ENCODE results near the gene C18orf63. TPM values are rescaled to one million over a fixed set of nuclear protein-coding genes. Genes with fewer than 3 reads are reported as not detected.

C18orf63 gene
- polyA plus RNA-seq, 1 donor (not counting 4 experiments of a cell fraction or from before 2014, with no cell fraction given): not detected

GRCh38 chr18:74283646-74284045 is 32.0 kb upstream of the C18orf63 start:
- no peaks in the 10 kb centered on the region for H3K36me3 ChIP-seq (ENCODE audit: control insufficient read depth in 2 of 2, extremely low read depth in 1 of 2, insufficient read depth in 2 of 2, low read length in 2 of 2)
- DNase-seq (ENCODE audit: low read depth, low spot score) (no peak), FAIRE-seq (no peak)
- no peaks in the 10 kb centered on the region for H4K20me1 ChIP-seq (ENCODE audit: control insufficient read depth, extremely low read depth, insufficient read depth, low read length)
- dilution Hi-C loops (cut with MboI; ENCODE audit: extremely low pct_ligation_motif_present, low sequenced_read_pairs): no loop called here
- no peaks in the 10 kb centered on the region for H3K9me1 ChIP-seq (ENCODE audit: control insufficient read depth, extremely low read depth, insufficient read depth, low read length)
- no peak overlapping the region for H3K4me3 ChIP-seq (ENCODE audit: control insufficient read depth in 2 of 3, extremely low read depth in 1 of 3, insufficient read depth in 2 of 3, low read depth in 1 of 3, low read length in 3 of 3)
- TF ChIP-seq EZH2 (IDR thresholded peaks at IDR 0.05; ENCODE audit: low read length): no peak
- TF ChIP-seq, protein P1, sequence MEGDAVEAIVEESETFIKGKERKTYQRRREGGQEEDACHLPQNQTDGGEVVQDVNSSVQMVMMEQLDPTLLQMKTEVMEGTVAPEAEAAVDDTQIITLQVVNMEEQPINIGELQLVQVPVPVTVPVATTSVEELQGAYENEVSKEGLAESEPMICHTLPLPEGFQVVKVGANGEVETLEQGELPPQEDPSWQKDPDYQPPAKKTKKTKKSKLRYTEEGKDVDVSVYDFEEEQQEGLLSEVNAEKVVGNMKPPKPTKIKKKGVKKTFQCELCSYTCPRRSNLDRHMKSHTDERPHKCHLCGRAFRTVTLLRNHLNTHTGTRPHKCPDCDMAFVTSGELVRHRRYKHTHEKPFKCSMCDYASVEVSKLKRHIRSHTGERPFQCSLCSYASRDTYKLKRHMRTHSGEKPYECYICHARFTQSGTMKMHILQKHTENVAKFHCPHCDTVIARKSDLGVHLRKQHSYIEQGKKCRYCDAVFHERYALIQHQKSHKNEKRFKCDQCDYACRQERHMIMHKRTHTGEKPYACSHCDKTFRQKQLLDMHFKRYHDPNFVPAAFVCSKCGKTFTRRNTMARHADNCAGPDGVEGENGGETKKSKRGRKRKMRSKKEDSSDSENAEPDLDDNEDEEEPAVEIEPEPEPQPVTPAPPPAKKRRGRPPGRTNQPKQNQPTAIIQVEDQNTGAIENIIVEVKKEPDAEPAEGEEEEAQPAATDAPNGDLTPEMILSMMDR (optimal IDR thresholded peaks at IDR 0.05 in 1 of 3, IDR thresholded peaks at IDR 0.05 in 1 of 3, conservative IDR thresholded peaks at IDR 0.05 in 1 of 3; ENCODE audit: extremely low read depth in 1 of 3, insufficient read depth in 2 of 3, low read length in 3 of 3): no peak
- H3K4me1 ChIP-seq (ENCODE audit: control insufficient read depth, extremely low read depth, insufficient read depth, low read length): no peaks in the 10 kb centered on the region
- H3K27ac ChIP-seq (ENCODE audit: control insufficient read depth, insufficient read depth, low read length): no peak overlapping the region
- H3K79me2 ChIP-seq (ENCODE audit: control insufficient read depth, insufficient read depth, low read length): no peaks in the 10 kb centered on the region
- H3K9me3 ChIP-seq (ENCODE audit: control insufficient read depth, low read depth, low read length): no peaks in the 10 kb centered on the region
- no peak overlapping the region for H2AFZ ChIP-seq (ENCODE audit: control insufficient read depth, low read length)
- H3K9ac ChIP-seq (ENCODE audit: control insufficient read depth, extremely low read depth, insufficient read depth, low read length): no peak overlapping the region
- no peaks in the 10 kb centered on the region for H3K27me3 ChIP-seq (ENCODE audit: control insufficient read depth, extremely low read depth, insufficient read depth, low read length)
- H3K4me2 ChIP-seq (ENCODE audit: control insufficient read depth, extremely low read depth, insufficient read depth, low read depth, low read length): no peak overlapping the region

DNA sequence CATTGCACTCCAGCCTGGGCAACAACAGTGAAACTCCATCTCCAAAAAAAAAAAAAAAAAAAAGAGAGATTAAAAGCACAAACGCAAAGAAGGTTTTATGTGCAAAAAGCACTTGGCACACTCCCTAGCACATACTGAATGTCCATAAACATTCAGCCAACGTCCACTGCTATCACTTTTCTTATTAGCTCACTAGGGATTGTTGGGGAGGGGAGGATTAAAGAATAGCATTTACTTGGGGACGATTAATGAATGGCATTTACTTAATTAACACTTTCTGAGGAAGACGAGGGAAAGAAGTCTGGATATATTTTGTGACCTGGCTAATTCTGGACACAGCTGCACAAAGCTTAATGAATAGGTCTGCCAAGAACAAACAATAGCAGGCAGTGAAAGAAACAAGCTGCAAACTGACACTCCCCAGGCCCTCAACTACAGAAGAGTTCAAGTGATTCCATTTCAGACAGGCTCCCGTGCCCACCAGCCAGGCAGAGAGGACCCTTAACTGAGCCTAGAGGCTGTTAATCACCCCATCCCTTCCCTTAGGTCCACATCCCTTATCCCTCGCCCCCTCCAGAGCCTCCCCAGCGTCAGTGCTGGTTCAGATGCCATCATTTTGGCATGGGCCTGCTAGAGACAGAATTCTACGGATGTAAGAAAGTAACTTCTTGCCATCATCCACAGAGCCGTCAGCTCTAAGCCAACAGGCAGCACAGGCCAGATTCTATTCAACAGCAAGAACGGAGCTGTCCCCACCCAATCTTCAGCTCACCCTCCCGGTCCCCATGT is 31.3 kb upstream of the C18orf63 start:
- no peaks in the 10 kb centered on the region for H3K9me3 ChIP-seq (ENCODE audit: control insufficient read depth, low read depth, low read length)
- H2AFZ ChIP-seq (ENCODE audit: control insufficient read depth, low read length): no peak overlapping the region
- DNase-seq (ENCODE audit: low read depth, low spot score): no peak
- no peaks in the 10 kb centered on the region for H3K27me3 ChIP-seq (ENCODE audit: control insufficient read depth, extremely low read depth, insufficient read depth, low read length)
- no peaks in the 10 kb centered on the region for H3K4me1 ChIP-seq (ENCODE audit: control insufficient read depth, extremely low read depth, insufficient read depth, low read length)
- H3K79me2 ChIP-seq (ENCODE audit: control insufficient read depth, insufficient read depth, low read length): no peaks in the 10 kb centered on the region
- H3K4me2 ChIP-seq (ENCODE audit: control insufficient read depth, extremely low read depth, insufficient read depth, low read depth, low read length): no peak overlapping the region
- H3K9me1 ChIP-seq (ENCODE audit: control insufficient read depth, extremely low read depth, insufficient read depth, low read length): no peaks in the 10 kb centered on the region
- H3K27ac ChIP-seq (ENCODE audit: control insufficient read depth, insufficient read depth, low read length): no peak overlapping the region
- H3K36me3 ChIP-seq (ENCODE audit: control insufficient read depth in 2 of 2, extremely low read depth in 1 of 2, insufficient read depth in 2 of 2, low read length in 2 of 2): no peaks in the 10 kb centered on the region
- no peak overlapping the region for H3K9ac ChIP-seq (ENCODE audit: control insufficient read depth, extremely low read depth, insufficient read depth, low read length)
- no peak overlapping the region for H3K4me3 ChIP-seq (ENCODE audit: control insufficient read depth in 2 of 3, extremely low read depth in 1 of 3, insufficient read depth in 2 of 3, low read depth in 1 of 3, low read length in 3 of 3)
- no peak for TF ChIP-seq EZH2 (IDR thresholded peaks at IDR 0.05; ENCODE audit: low read length)
- TF ChIP-seq, protein P1 (optimal IDR thresholded peaks at IDR 0.05 in 1 of 3, IDR thresholded peaks at IDR 0.05 in 1 of 3, conservative IDR thresholded peaks at IDR 0.05 in 1 of 3; ENCODE audit: extremely low read depth in 1 of 3, insufficient read depth in 2 of 3, low read length in 3 of 3): no peak
- H4K20me1 ChIP-seq (ENCODE audit: control insufficient read depth, extremely low read depth, insufficient read depth, low read length): no peaks in the 10 kb centered on the region
- dilution Hi-C loops (cut with MboI; ENCODE audit: extremely low pct_ligation_motif_present, low sequenced_read_pairs): no loop called here
- no peak for FAIRE-seq

All from keratinocyte (primary cell).